GM10266 (cell line): ENCODE measurements around the gene RXRG.

ENCODE experiments used
- DNase-seq: peaks from one replicate; pipeline ENCODE4 v3.0.0; 2012; ENCODE audit errors: extremely low spot score
- CTCF ChIP-seq: IDR thresholded peaks from 2 replicates; pipeline ENCODE4 v1.5.1; 2012; ENCODE audit warnings: mild to moderate bottlenecking, low read depth; ENCODE audit not compliant: control insufficient read depth, insufficient read depth; ENCODE audit errors: missing control alignments

Gene RXRG

GRCh38 chr1:165452336-165453130 lies 7.6 kb upstream of the RXRG start:
- TF ChIP-seq CTCF: no peak
- DNase-seq: no peak

- no peak for DNase-seq
- no peak for TF ChIP-seq CTCF
Observed at GRCh38 chr1:165451691-165452090, 6.8 kb upstream of the RXRG start.

- no peak for TF ChIP-seq CTCF
- no peak for DNase-seq
Observed at GRCh38 chr1:165449131-165449530, 4.2 kb upstream of the RXRG start.

- TF ChIP-seq CTCF: no peak
- DNase-seq: no peak
Observed at GRCh38 chr1:165445388-165445787, 462 bp upstream of the RXRG start.

- DNase-seq: no peak
- TF ChIP-seq CTCF: no peak
Observed at GRCh38 chr1:165443539-165444311, 1.2 kb downstream of the RXRG start.

GRCh38 chr1:165442653-165443052 lies 2.3 kb downstream of the RXRG start:
- TF ChIP-seq CTCF: no peak

GRCh38 chr1:165442053-165442452 lies 2.9 kb downstream of the RXRG start:
- DNase-seq: no peak
- TF ChIP-seq CTCF: no peak

More at GRCh38 chr1:165442653-165443052, 2.3 kb downstream of the RXRG start:
- no peak for DNase-seq
